ENCODE data around the gene OXNAD1.

Gene OXNAD1

DNA sequence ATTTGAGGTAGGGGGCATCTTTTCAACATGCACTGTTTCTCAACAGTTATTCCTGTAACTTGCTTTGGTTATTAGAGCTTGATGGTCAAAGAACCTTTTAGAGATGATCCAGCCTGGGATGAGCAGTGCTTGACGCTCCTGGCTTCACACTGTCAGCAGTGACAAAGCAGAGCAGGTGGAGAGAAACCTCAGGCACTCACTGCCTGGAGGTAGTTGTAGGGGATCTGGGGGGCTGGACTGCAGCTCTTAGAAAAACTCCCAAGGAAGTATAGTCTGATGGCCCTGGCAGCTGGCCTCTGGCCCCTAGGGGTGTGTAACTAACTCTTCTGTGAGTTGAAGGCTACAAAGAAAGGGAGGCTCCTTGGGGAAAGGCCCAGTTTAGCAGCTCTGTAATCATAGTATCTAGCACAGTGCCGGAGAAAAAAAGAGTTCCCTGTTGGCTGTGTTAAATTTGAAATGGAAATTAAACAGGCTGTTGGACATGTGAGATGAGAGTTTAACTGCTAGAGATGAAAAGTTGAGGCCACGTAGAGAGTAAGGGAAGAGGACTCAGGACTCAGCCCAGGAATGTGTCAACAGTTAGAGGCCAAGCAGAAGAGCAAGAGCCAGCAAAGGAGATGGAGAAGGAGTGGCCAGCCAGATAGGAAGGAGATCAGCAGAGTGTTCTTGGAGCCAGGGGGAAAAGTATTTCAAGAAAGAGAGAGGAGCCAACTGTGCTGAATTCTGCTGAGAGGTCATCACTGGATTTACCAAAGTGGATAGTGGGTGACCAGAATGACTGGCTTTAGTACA, 14.2 kb downstream of the OXNAD1 start:
- no peak for DNase-seq (ENCODE audit: low read depth)

DNA sequence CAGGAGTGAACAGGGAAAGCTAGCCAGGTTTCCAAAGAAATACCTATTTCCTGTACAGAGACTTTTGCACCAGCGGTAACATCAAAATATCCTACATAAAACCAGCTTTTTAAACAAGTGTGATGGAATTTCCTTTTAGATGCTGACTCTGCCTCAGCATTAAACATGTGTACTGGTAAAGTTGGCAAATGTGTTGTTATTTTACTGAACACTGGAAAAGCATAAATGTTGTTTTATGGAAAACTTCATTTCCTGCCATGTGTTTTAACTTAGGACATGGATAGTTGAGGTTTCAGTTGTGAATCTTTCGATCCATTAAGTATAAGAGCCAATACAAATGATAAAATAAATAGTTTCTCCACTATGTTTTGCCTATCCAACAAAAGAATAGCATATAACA, 15.7 kb downstream of the OXNAD1 start:
- peak; percentile 57 for DNase-seq (ENCODE audit: low read depth)

DNA sequence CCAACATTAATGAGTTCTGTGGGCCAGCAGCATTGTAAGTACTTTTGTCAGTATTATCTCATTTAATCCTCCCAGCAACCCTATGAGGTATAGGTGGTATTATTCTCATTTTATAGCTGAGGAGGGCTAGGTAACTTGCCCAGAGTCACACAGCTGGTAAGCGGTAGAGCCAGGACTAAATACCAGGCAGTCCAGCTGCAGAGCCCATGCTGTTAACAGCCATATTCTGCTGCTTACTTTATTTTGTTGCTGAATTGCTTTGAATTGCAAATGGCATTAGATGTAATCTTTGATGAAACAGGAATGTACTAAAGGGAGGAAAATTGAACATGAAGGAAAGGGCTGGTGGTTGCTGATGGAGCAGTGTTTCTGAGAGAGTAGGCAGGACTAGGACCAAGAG, 19.6 kb downstream of the OXNAD1 start:
- DNase-seq (ENCODE audit: low read depth), result no peak

DNA sequence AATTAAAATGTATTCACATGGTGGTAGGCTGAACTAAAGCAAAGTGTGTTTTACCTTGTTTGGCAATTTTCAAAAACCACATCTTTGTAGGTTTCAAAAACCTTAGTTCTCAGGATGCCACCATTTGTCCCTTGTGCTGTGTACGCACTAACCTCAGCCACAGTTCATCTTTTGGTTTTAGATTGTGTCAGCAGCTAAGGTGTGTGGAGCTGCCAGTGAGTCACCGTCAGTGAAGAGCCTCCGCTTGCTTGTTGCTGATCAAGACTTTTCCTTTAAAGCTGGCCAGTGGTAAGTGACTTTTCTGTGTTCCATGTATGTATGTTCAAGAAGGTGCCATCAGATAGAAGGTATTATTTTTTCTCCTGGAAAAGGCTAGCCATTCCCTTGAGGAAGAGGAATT, 21.1 kb downstream of the OXNAD1 start:
- DNase-seq (ENCODE audit: low read depth), result no peak

DNA sequence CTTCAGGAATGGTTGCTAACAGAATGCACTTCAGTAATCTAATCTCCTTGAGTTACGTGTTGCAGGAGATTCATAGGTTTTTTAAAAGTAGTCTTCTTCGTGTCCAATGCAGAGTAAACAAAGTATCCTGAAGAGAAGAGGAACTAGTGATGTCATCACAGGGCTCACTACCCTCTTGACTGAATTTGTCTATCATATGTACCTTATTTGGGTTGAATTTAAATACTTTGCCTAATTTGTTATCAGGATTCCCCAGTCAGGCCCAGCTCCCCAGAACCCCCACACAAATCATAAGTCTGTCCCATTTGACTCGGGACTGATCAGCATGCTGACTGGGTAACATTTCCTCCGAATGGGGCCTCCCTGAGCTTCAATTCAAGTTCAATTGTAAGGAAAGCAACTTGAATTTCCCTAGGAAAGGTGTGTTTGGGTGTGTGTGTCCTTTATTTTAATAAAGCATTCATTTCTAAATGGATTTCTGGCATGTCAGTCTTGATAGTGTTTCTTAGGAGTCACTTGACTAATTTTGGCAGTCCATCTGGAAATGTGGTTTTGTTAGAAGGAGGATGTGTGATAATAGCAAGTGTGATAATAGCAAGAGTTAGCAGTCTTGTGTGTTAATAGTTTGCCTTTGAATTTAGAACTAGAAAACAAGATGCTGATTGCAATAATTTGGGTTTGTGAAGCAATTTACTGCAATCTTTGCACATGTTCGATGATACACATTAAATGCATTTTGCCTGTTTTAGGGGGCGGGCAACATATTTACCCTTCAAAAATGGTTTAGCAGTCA, 21.9 kb downstream of the OXNAD1 start:
- DNase-seq (ENCODE audit: low read depth), result no peak

DNA sequence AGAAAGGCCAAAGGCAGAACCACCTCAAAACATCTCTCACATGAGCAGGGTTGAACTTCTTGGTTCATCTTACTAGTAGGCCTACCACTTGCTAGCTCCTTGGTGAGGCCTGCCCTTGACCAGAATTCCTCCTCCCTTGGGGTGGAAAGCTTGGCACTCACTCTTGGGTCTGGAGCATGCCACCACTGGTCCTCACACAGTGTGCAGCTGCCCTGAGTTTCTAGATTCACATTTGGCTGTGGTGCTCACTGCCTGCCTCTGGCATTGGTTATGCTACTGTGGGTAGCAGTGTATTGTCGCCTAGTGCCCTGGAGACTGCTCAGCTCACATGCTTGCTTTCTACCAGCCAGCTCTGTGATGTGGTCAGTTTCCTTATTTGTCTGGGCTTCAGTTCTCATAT, 23.7 kb downstream of the OXNAD1 start:
- peak; percentile 15 for DNase-seq (ENCODE audit: low read depth)

DNA sequence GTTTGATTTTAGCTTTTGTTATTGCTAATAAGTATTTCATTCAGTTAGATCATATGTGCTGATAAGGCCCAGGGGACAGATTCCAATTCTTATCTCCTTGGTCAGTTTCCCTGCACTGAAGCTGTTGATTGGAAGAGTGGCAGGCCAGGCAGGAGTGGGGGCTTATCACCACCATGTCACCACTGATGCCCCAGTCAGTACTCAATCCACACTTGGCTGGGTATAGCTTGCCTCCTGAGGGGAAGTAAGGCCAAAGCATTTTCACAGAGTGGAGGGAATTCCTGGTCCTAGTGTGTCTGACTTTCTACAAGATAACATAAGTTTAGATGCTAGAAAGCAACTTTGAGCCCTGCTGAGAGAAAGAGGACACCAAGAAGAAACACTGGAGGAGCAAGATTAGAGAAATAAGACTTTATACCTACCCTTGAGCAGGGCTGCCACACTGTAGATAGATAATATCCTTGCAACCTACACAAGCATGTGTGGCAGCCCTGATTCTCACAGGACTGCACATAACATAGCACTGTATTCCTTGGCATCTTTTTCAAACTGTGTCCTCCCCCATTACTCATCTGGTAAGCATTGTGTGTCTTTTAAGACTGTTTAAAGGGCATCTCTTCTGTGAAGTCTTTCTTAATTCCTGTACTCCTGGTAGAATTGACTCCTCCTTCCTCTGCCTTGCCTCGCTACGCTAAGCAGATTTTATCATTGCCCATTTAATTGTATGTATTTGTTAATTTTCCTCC, 24.3 kb downstream of the OXNAD1 start:
- DNase-seq (ENCODE audit: low read depth), result peak; percentile 58

DNA sequence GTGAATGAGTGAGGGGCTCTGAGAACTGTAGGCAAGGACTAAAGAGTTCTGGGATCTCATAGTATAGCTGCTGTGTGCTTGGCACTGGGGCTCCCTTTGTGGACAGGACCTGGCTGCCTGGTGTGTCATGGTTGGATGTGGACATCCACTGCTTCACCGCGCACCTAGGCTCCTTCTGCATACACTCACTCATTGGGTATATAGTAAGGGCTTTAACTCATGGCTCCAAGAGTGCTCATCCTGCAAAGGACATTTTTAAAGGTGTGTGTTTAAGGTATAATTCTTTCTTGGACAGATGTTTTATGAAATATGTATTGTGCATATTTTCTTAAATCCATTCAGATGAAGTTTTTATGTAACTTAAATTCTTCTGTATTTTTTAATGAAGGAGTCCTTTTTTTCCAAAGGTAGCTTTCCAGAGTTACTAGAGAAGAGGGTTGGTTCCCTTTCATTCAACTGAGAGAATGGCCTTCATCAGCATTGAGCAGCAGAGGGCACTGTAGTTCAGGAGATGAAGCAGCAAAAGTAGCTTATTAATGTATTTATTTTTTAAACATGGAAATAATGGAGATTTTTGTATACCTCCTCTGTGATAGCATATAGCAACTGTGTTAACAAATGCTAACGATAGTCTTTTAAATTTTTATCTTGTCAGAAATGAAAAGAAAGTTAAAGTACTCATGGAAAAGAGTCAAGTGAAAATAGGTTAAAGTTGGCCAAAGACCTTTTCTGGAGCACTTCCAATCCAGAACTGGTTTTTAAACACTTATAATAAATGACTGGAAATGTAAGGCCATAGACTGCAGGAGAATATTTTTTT, 25.2 kb downstream of the OXNAD1 start:
- DNase-seq (ENCODE audit: low read depth), result peak; percentile 48

DNA sequence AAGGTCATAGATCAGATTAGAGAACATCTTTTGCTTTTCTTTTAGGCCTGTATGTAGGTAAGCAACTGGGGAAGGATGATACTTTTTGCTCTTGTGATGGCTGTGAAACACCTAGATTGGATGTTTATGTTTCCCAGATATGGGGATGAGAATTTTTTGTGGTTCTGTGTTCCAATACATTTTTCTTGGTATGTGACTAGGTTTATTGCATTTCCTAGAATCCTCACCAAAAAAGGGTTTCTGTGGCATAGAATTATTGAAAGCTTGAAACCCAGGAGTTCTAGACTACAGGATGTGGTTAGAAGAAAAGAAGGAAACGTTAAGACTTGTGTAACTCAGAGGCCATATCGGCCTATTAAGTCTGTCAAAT, 25.8 kb downstream of the OXNAD1 start:
- no peak for DNase-seq (ENCODE audit: low read depth)

DNA sequence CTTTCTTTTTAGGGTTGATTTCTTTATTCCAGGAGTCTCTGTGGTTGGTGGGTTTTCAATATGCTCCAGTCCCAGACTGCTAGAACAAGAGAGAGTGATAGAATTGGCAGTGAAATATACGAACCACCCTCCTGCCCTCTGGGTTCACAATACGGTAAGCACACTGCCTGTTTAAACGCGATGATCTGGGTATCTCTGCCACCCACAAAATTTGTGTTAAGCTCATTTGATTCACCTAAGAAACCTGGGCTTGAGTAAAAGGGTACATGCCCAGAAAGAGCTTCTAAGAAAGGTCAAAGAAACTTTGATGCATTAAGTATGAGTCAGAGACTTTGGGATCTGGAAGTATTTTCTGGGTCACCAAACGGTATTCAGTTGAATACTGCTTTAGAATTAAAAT, 29.8 kb downstream of the OXNAD1 start:
- DNase-seq (ENCODE audit: low read depth), result no peak

DNA sequence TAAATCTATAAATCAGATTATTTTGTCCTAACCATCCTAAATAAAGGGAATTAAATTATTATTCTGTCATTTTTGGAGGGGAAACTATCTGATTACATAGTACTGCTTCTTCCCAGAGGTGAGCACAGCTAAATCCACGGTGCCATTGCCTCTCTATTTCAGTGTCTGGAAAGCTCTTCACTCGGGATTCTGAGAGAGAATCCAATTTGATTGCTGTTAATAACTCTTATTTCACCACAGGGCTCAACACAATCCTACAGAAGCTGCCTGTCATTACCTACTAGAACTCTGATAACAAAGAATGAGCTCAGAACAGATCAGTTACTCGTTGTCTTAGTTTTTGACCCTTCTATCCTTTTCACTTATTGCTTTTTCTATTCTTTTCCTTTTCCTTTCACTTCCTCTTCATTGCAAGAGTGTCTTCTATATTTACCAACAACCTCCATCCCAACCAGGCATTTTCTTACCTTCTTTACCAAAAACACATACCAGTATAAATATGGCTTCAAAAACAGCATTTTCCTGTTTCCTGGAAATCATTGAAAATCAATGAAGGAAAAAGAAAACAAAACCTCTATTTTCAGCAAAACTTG, 30.4 kb downstream of the OXNAD1 start:
- no peak for DNase-seq (ENCODE audit: low read depth)

DNA sequence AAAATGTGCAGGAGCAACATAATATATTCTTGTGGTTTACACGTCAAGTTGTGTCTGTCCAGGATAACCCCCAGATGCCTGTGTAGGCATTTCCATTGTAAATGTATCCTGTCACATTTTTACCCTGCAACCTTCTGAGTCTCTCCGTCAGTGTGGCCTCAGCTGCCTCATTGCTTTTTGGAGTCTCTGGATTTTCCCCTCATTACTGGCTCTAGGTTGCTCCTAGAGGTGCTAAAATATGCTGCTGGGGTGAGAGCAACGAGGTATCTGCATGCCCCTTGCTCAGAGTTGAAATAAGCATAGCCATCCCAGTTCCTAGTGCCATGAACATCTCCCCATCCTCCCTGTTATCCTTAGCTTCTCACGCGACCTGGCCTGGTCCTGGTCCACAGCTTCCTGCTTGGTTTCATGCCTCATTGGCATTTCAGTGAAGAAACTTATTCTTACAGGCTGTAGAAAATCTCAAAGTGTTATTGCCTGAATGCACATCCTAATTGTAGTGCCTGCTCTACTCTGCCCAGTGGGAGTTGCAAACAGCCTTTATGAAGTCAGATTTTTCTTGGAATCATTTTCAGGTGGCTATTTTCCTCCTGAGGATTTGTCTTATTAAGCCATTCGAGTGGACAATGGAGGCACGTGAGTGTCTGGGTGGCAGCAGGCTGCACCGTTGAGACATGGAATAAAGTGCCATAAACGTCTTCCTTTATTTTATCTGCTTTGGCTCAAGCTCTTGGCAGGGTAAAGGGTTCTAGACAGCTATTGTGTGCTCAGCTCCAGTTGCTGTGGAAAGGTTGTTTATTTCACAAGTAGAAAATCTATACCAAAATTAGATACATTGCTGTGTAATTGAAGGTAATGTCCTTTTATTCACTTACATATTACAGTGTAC, 33.2 kb downstream of the OXNAD1 start:
- DNase-seq (ENCODE audit: low read depth), result no peak

DNA sequence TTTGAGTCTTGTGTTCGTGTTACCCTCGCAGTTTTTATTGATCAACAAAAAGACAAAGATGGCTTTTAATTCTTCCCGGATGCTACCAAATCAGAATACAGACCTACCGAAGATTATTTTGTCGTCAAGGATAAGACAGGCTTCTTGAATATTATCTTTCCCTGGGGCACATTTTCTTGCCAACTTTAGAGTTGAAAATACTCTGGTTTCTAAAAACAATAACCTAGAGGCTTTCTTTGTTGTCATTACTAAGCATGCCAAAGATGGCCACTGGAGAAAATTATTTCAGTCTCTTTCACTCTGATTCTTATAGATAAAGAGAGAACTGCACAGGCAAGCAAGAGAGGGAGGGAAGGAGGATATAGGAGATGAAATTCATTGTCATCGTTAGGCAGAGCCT, 33.9 kb downstream of the OXNAD1 start:
- DNase-seq (ENCODE audit: low read depth), result no peak

DNA sequence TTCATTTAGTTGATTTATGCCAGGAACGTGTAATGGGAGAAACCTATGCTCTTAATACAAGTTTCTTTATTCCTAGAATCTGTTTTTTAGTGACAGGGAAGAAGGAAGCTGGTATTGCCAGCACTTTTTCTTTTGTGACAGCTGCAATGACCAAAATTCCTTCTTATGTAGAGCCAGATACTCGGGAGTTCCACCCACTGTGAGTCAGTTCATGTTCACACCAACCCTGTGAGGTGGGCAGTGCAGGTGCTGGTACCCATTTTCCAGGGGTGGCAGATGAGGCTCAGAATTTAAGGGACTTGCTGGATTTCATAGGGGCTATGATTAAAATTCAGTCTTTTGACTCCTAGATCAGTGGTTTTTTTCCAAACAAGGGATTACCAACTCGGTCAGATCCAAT, 34.7 kb downstream of the OXNAD1 start:
- no peak for DNase-seq (ENCODE audit: low read depth)

DNA sequence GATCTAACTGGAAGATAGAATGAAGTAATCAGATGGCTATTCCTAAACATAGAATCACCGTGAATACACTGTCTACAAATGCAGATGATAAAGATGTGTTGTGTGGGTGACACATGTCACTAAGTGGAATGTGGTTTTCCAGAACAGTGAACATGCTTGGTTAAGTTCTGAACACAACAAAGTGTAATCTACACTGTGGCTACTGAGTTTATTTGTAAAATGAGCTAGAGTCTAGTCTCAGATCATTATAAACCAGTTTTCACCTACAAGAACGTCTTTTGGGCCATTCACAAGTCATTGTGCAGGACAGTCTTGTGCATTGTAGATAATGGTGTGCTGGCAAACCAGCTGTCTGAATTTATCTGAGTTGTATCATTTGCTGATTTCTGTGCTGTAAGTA, 35.3 kb downstream of the OXNAD1 start:
- no peak for DNase-seq (ENCODE audit: low read depth)

DNA sequence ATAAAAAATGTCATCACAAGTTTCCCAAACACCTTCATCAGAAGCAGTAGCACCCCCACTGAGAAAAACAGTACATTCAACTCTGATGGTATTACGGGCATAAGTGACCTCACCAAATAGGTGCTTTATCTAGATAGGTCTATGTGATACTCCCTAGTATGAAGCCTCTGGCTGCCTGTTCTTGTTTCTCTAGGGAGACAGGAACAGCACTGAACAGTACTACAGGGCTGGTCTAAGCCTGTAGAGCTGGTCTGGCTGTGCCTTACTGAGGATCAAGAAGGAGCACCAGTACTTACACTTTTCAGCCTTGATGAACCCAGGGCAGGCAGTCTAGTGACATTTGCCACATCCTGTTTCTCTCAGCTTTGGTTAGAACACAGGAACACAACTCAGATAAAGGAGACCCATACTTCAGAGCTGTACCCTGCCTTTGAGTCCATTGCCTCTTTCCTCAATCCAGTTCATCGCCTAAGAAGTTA, 35.9 kb downstream of the OXNAD1 start:
- no peak for DNase-seq (ENCODE audit: low read depth)

DNA sequence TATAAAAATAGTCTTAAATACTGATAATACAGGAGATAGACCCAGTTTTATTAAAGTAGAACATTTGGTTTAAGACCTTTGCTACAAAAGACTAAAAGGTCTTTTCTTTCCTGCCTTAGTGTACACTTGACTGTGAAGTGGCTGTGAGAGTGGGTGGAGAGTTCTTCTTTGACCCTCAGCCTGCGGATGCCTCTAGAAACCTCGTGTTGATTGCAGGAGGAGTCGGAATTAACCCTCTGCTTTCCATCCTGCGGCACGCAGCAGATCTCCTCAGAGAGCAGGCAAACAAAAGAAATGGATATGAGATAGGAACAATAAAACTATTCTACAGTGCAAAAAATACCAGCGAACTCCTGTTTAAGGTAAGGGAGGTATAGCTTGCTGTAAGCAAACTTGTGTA, 36.5 kb downstream of the OXNAD1 start:
- DNase-seq (ENCODE audit: low read depth), result no peak

DNA sequence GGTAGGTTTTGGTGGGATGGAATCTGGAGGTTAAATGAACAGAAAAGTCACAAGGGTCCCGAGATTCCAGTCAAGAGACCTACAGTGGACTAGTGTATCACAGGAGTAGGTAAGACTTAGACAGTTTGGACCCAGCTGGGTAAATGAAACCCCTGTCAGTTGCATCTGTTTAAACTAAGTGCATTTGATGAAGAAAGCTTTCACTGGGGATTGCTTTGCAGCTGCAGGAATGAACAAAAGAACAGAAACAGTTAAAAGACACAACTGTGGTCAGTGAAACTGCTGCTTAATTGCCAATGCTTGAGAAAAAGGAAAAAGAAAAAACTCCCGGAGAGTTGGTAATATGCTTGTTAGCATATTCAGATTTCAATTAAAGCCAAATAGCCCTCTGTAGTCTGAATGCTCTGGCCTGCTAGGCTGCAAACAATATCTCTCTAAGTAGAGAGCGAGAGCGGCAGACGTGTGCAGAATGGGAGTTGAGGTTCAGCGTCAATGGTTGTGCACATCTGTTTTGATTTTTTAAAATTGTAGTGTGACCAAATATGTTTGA, 37.1 kb downstream of the OXNAD1 start:
- DNase-seq (ENCODE audit: low read depth), result no peak

DNA sequence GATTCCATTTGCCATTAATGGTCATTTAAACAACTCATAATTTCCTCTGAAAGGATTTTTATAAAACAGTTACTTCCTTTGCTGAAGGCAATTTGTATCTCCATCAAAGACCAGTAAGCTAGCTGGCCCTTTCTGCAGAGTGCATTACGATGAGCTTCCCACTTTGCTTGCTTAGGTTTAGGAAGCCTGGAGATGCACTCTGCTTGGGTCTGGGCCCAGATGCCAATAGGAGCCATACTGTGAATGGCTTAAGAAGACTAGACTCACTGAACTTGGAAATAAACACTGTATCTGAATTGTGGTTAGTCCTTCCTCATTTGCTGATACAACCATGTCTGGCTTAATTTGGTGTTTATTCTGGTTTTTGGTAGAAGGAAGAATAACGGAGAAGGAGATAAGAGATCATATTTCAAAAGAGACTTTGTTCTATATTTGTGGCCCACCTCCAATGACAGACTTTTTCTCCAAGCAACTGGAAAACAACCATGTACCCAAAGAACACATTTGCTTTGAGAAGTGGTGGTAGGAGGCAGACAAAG, 38.1 kb downstream of the OXNAD1 start:
- no peak for DNase-seq (ENCODE audit: low read depth)

All from fibroblast of gingiva (primary cell).